ENCODE data around the gene SORBS1.

DNA sequence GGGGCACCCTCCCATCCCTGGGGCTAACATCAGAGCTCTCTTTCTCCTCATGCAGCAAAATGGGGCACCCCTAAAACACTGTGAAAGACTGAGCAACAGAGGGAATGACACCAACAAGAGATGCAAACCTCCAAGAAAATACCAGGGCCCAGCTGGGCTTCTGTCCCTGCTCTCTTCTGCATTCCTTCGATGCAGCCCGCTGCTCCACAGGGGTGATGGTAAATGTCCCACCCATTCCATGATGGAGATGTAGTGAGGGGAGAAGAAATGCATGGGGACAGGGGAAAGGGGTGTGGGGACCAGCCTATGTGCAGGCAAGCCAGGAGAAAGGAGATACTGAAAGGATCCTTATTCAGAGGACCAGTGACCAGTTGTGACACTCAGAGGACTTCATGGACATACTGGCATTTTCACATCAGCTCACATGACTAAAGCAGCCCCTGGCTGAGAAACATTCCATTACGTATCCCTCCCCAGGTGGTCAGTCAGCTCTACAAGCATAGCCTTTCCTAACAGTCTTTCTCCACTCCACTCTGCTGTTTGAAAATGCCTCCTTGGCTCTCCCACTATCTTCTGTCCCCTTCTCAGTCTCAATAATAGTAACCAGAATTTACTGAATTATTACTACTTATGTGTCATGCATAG lies 13.3 kb downstream of the SORBS1 start:
- TF ChIP-seq, protein P1, sequence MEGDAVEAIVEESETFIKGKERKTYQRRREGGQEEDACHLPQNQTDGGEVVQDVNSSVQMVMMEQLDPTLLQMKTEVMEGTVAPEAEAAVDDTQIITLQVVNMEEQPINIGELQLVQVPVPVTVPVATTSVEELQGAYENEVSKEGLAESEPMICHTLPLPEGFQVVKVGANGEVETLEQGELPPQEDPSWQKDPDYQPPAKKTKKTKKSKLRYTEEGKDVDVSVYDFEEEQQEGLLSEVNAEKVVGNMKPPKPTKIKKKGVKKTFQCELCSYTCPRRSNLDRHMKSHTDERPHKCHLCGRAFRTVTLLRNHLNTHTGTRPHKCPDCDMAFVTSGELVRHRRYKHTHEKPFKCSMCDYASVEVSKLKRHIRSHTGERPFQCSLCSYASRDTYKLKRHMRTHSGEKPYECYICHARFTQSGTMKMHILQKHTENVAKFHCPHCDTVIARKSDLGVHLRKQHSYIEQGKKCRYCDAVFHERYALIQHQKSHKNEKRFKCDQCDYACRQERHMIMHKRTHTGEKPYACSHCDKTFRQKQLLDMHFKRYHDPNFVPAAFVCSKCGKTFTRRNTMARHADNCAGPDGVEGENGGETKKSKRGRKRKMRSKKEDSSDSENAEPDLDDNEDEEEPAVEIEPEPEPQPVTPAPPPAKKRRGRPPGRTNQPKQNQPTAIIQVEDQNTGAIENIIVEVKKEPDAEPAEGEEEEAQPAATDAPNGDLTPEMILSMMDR (conservative IDR thresholded peaks at IDR 0.05; ENCODE audit: low read depth, low read length) = no peak
- TF ChIP-seq EZH2 (IDR thresholded peaks at IDR 0.05; ENCODE audit: low read length, unreplicated experiment) = no peak
